HL-60 (cell line): Measurements from ENCODE around the gene DPP8.

ENCODE experiments used
- CTCF ChIP-seq: IDR thresholded peaks from one replicate; pipeline ENCODE4 v1.5.1; 2011; ENCODE audit warnings: low read length, control low read depth, inconsistent platforms; ENCODE audit not compliant: insufficient read depth
- POLR2AphosphoS5 ChIP-seq: IDR thresholded peaks from 2 replicates; pipeline ENCODE4 v1.6.1; 2012; ENCODE audit warnings: low read depth
- SPI1 ChIP-seq: IDR thresholded peaks from 2 replicates; pipeline ENCODE4 v1.6.1; 2012; ENCODE audit warnings: low read depth, mild to moderate bottlenecking, borderline replicate concordance

DNA sequence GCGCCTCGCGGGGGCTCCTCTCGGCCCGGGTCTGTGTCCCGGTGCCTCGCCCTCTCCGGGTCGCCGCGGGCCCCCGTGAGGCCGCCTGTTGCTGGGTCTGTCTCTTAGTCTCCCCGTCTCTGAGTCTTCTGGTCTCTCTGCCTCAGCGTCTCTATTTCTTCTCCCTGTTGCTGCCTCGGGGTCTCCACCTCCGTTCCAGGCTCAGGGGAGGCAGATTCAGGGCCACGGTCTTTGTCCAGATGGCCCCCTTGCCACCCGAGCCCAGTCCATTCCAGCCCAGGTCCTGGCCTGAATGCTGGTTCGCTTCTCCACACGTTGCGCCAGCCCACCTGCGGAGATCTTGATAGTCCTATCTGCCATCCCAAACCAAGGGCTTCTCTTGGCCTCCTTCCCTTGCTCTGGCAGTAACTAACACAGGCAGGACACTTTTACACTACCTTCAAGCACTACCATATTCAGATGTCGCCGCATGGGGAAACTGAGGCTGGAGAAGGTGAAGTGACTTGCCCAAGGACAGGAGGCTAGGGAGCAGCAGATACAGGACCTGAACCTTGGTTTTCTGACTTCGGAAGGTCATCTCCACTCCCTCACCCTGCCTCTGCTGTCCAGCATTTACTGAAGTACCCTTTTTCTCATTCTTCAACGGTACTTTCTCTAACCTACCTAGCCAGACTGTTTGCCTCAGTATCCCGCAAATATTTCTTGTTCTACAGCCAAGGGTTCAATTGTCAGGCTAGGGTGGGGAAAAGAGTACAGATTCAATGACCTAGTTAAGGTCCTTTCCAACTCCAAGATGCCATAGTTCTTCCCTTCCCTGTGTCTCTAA lies 94.1 kb downstream of the DPP8 start:
- no peak for TF ChIP-seq CTCF
- no peak for TF ChIP-seq SPI1
- TF ChIP-seq POLR2AphosphoS5: no peak
